ENCODE results near the gene SLC30A3. TPM values are rescaled to one million over a fixed set of nuclear protein-coding genes. Genes with fewer than 3 reads are reported as not detected.

The SLC30A3 gene
- total RNA-seq, 2 donors from 2014 or later, result 0.50 TPM; not detected in 1

DNA sequence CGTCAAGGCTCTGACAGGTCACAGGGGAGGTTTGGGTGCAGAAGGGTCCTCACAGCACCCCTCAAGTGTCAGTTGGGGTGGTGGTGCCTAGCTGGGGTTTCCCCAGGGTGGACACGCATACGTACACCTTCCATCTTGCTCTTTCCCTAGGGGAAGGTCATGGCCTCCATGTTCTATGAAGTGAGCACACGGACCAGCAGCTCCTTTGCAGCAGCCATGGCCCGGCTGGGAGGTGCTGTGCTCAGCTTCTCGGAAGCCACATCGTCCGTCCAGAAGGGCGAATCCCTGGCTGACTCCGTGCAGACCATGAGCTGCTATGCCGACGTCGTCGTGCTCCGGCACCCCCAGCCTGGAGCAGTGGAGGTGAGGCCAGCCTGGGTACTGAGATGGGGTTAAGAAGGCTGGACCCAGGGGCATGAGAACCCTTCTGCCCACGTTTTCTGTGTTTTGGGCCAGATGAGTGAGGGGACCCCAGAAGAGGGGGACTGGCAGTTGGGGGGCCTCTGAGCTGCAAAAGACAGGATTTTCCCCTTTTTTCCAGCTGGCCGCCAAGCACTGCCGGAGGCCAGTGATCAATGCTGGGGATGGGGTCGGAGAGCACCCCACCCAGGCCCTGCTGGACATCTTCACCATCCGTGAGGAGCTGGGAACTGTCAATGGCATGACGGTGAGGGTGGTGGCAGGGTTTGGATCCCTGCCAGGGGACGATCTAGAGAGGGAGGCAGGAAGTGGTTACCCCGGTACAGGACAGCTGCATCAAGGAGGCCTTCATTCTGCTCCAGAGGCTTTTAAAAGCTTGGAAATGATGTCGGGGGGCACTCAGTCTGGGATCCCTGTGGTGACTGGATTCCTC is 20.9 kb downstream of the SLC30A3 start:
- no peaks in the 10 kb centered on the region for H3K4me1 Mint-ChIP-seq
- no peak overlapping the region for H3K27ac Mint-ChIP-seq
- peaks cover 75% of the 10 kb centered on the region for H3K36me3 Mint-ChIP-seq (ENCODE audit: low read depth)
- no peaks in the 10 kb centered on the region for H3K9me3 Mint-ChIP-seq
- ATAC-seq (replicated peaks), result no peak
- no peak overlapping the region for H3K4me3 Mint-ChIP-seq
- no peaks in the 10 kb centered on the region for H3K27me3 Mint-ChIP-seq

DNA sequence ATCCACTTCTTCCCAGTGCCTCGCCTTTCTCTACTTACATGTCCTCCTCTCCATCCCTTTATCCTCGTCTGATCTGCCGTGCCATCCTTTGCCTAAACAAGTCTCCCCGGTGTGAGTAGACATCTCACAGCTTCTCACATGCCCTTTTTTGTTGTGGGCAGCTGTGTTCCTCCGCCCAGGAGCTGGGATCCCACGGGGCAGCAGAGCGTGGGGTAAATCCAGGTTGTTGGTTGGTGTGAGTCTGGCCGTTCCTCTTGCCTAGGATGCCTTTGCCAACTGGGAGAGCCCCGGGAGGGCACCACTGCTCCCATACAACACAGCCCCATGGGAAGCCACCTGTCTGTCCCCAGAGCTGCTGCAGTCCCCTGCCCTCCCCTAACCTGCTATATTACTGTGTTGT is 22.4 kb downstream of the SLC30A3 start:
- Mint-ChIP-seq H3K4me3 (no peak overlapping the region), H3K27me3 (no peaks in the 10 kb centered on the region), H3K27ac (no peak overlapping the region), H3K4me1 (no peaks in the 10 kb centered on the region), H3K36me3 (ENCODE audit: low read depth) (peaks cover 90% of the 10 kb centered on the region), H3K9me3 (no peaks in the 10 kb centered on the region)
- no peak for ATAC-seq (replicated peaks)

- Mint-ChIP-seq H3K9me3 (no peaks in the 10 kb centered on the region), H3K4me3 (no peak overlapping the region), H3K27ac (no peak overlapping the region), H3K36me3 (ENCODE audit: low read depth) (peaks cover 100% of the 10 kb centered on the region), H3K4me1 (no peaks in the 10 kb centered on the region), H3K27me3 (no peaks in the 10 kb centered on the region)
- no peak for ATAC-seq (replicated peaks)
Observed at GRCh38 chr2:27238976-27239375, 23.9 kb downstream of the SLC30A3 start.

GRCh38 chr2:27237341-27237945 is 25.4 kb downstream of the SLC30A3 start:
- ATAC-seq (replicated peaks), result no peak
- Mint-ChIP-seq H3K27ac (no peak overlapping the region), H3K9me3 (no peaks in the 10 kb centered on the region), H3K4me3 (no peak overlapping the region), H3K36me3 (ENCODE audit: low read depth) (peaks cover 100% of the 10 kb centered on the region), H3K27me3 (no peaks in the 10 kb centered on the region), H3K4me1 (no peaks in the 10 kb centered on the region)

GRCh38 chr2:27236626-27237025 is 26.2 kb downstream of the SLC30A3 start:
- Mint-ChIP-seq H3K36me3 (ENCODE audit: low read depth) (peaks cover 100% of the 10 kb centered on the region), H3K27ac (no peak overlapping the region), H3K4me1 (no peaks in the 10 kb centered on the region), H3K9me3 (no peaks in the 10 kb centered on the region), H3K4me3 (no peak overlapping the region), H3K27me3 (no peaks in the 10 kb centered on the region)
- ATAC-seq (replicated peaks), result no peak

DNA sequence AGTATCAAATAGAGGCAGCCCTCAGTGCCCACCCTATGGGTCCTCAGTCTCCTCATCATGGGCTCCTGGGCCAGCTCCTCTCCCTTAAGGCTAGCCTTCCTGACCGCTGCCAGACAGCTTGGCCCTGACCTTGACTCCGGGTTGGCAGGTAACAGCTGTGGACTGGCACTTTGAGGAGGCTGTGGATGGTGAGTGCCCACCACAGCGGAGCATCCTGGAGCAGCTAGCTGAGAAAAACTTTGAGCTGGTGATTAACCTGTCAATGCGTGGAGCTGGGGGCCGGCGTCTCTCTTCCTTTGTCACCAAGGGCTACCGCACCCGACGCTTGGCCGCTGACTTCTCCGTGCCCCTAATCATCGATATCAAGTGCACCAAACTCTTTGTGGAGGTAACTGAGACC is 26.7 kb downstream of the SLC30A3 start:
- Mint-ChIP-seq H3K36me3 (ENCODE audit: low read depth) (peaks cover 100% of the 10 kb centered on the region), H3K4me3 (no peak overlapping the region), H3K27me3 (no peaks in the 10 kb centered on the region), H3K27ac (no peak overlapping the region), H3K4me1 (no peaks in the 10 kb centered on the region), H3K9me3 (no peaks in the 10 kb centered on the region)
- no peak for ATAC-seq (replicated peaks)

DNA sequence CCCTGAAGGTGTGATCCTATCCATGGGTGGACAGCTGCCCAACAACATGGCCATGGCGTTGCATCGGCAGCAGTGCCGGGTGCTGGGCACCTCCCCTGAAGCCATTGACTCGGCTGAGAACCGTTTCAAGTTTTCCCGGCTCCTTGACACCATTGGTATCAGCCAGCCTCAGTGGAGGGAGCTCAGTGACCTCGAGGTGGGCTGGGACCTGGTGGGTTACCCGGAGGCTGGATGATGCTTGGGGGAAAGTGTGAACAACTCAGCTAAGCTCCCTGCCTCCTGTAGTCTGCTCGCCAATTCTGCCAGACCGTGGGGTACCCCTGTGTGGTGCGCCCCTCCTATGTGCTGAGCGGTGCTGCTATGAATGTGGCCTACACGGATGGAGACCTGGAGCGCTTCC is 29.5 kb downstream of the SLC30A3 start:
- H3K4me3 Mint-ChIP-seq, result no peak overlapping the region
- no peaks in the 10 kb centered on the region for H3K27me3 Mint-ChIP-seq
- H3K36me3 Mint-ChIP-seq (ENCODE audit: low read depth), result peaks cover 99% of the 10 kb centered on the region
- no peak overlapping the region for H3K27ac Mint-ChIP-seq
- no peak for ATAC-seq (replicated peaks)
- H3K4me1 Mint-ChIP-seq, result no peaks in the 10 kb centered on the region
- no peaks in the 10 kb centered on the region for H3K9me3 Mint-ChIP-seq

DNA sequence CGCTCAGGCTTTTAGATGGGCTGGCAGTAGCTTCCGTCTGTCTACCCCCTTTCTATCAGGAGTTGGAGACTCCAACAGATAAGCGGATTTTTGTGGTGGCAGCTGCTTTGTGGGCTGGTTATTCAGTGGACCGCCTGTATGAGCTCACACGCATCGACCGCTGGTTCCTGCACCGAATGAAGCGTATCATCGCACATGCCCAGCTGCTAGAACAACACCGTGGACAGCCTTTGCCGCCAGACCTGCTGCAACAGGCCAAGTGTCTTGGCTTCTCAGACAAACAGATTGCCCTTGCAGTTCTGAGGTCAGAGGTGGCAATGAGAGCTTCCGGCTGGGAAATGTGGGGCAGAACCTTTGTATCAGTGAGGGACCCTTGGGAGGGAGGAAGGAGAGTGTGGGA is 30.9 kb downstream of the SLC30A3 start:
- no peaks in the 10 kb centered on the region for H3K9me3 Mint-ChIP-seq
- no peak overlapping the region for H3K27ac Mint-ChIP-seq
- H3K36me3 Mint-ChIP-seq (ENCODE audit: low read depth), result peaks cover 99% of the 10 kb centered on the region
- ATAC-seq (replicated peaks), result no peak
- H3K4me3 Mint-ChIP-seq, result no peak overlapping the region
- no peaks in the 10 kb centered on the region for H3K27me3 Mint-ChIP-seq
- H3K4me1 Mint-ChIP-seq, result no peaks in the 10 kb centered on the region

GRCh38 chr2:27227501-27227900 is 35.3 kb downstream of the SLC30A3 start:
- no peak for ATAC-seq (replicated peaks)
- Mint-ChIP-seq H3K27me3 (no peaks in the 10 kb centered on the region), H3K36me3 (ENCODE audit: low read depth) (peaks cover 99% of the 10 kb centered on the region), H3K4me1 (no peaks in the 10 kb centered on the region), H3K9me3 (no peaks in the 10 kb centered on the region), H3K4me3 (no peak overlapping the region), H3K27ac (no peak overlapping the region)

GRCh38 chr2:27225526-27225925 is 37.3 kb downstream of the SLC30A3 start:
- H3K4me3 Mint-ChIP-seq, result no peak overlapping the region
- H3K36me3 Mint-ChIP-seq (ENCODE audit: low read depth), result peaks cover 99% of the 10 kb centered on the region
- no peak overlapping the region for H3K27ac Mint-ChIP-seq

GRCh38 chr2:27223416-27223815 is 39.4 kb downstream of the SLC30A3 start:
- no peak overlapping the region for H3K4me3 Mint-ChIP-seq
- peaks cover 97% of the 10 kb centered on the region for H3K36me3 Mint-ChIP-seq (ENCODE audit: low read depth)
- no peak overlapping the region for H3K27ac Mint-ChIP-seq
- no peaks in the 10 kb centered on the region for H3K27me3 Mint-ChIP-seq
- H3K4me1 Mint-ChIP-seq, result no peaks in the 10 kb centered on the region
- H3K9me3 Mint-ChIP-seq, result no peaks in the 10 kb centered on the region
- no peak for ATAC-seq (replicated peaks)

More at GRCh38 chr2:27225526-27225925, 37.3 kb downstream of the SLC30A3 start:
- no peak for ATAC-seq (replicated peaks)
- H3K4me1 Mint-ChIP-seq, result no peaks in the 10 kb centered on the region
- no peaks in the 10 kb centered on the region for H3K27me3 Mint-ChIP-seq
- H3K9me3 Mint-ChIP-seq, result no peaks in the 10 kb centered on the region

DNA sequence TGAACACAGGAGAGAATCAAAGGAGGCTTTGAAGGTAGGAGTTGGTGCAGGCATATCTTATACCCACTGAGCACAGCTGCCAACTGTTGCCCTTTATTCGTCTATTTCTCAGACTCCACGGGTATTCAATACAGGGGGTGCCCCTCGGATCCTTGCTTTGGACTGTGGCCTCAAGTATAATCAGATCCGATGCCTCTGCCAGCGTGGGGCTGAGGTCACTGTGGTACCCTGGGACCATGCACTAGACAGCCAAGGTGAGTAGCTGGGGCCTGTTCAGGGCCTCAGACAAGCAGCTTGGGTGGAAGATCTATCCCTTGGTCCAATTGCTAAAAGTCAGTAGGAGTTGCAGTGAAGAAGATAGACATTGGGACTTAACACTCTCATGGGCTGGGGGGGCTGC is 40.4 kb downstream of the SLC30A3 start:
- Mint-ChIP-seq H3K27me3 (no peaks in the 10 kb centered on the region), H3K4me3 (no peak overlapping the region), H3K4me1 (peaks cover 5% of the 10 kb centered on the region), H3K9me3 (no peaks in the 10 kb centered on the region), H3K36me3 (ENCODE audit: low read depth) (peaks cover 97% of the 10 kb centered on the region), H3K27ac (no peak overlapping the region)
- no peak for ATAC-seq (replicated peaks)

- Mint-ChIP-seq H3K27me3 (no peaks in the 10 kb centered on the region), H3K9me3 (no peaks in the 10 kb centered on the region), H3K36me3 (ENCODE audit: low read depth) (peaks cover 97% of the 10 kb centered on the region), H3K27ac (no peak overlapping the region), H3K4me3 (no peak overlapping the region), H3K4me1 (peaks cover 13% of the 10 kb centered on the region)
- no peak for ATAC-seq (replicated peaks)
Observed at GRCh38 chr2:27221166-27221565, 41.7 kb downstream of the SLC30A3 start.

DNA sequence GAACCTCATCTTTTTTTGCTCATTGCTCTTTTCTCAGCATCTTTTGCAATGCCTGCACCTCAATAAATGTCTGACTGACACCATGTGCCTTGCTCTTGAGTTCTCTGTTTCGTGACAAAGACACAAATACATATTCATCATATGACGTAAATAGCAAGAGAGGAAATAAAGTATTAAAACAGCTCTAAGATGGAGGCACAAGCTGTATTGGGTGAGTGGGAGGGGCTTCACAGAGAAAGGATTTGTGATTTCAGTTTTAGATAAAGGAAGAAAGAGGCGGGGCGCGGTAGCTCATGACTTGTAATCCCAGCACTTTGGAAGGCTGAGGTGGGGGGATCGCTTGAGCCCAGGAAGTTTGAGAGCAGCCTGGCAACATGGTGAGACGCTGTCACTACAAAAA is 42.8 kb downstream of the SLC30A3 start:
- no peak for ATAC-seq (replicated peaks)
- H3K4me3 Mint-ChIP-seq, result no peak overlapping the region
- peak overlapping the region; percentile 27 for H3K27ac Mint-ChIP-seq
- H3K9me3 Mint-ChIP-seq, result no peaks in the 10 kb centered on the region
- H3K4me1 Mint-ChIP-seq, result peaks cover 13% of the 10 kb centered on the region
- no peaks in the 10 kb centered on the region for H3K27me3 Mint-ChIP-seq
- peaks cover 96% of the 10 kb centered on the region for H3K36me3 Mint-ChIP-seq (ENCODE audit: low read depth)

- H3K27ac Mint-ChIP-seq, result no peak overlapping the region
- no peak for ATAC-seq (replicated peaks)
- H3K4me1 Mint-ChIP-seq, result peaks cover 13% of the 10 kb centered on the region
- H3K27me3 Mint-ChIP-seq, result no peaks in the 10 kb centered on the region
- H3K4me3 Mint-ChIP-seq, result peak overlapping the region; percentile 89
- peaks cover 89% of the 10 kb centered on the region for H3K36me3 Mint-ChIP-seq (ENCODE audit: low read depth)
- H3K9me3 Mint-ChIP-seq, result no peaks in the 10 kb centered on the region
Observed at GRCh38 chr2:27219091-27219490, 43.8 kb downstream of the SLC30A3 start.

Data from activated T-helper 17 cell treated with anti-CD3 and anti-CD28 coated beads, Interleukin-2, amount 50 U/mL, for 72 hours (primary cell).